BLaER1 treated with 17β-estradiol and CSF1 and Interleukin-3, amounts not matched to agents 10 nM and 100 nM (cell line): ENCODE measurements around the gene SLC25A25.

Source experiments
- H3K27ac ChIP-seq, 11 experiments: shearing (Covaris generic); formaldehyde crosslinking; 2 replicates each; pipeline ENCODE4 v1.8.1; 2022
- H3K27me3 ChIP-seq, 11 experiments: shearing (Covaris generic); formaldehyde crosslinking; 2 replicates each; pipeline ENCODE4 v1.8.1; 2022
- H3K36me3 ChIP-seq, 11 experiments: shearing (Covaris generic); formaldehyde crosslinking; 2 replicates each; pipeline ENCODE4 v1.8.1; 2022
- H3K4me1 ChIP-seq, 10 experiments: shearing (Covaris generic); formaldehyde crosslinking; 2 replicates each; pipeline ENCODE4 v1.8.1; 2022
- H3K4me2 ChIP-seq, 11 experiments: shearing (Covaris generic); formaldehyde crosslinking; 2 replicates each; pipeline ENCODE4 v1.8.1; 2022
- H3K4me3 ChIP-seq, 10 experiments: shearing (Covaris generic); formaldehyde crosslinking; 2 replicates each; pipeline ENCODE4 v1.8.1; 2022
- H3K9ac ChIP-seq, 11 experiments: shearing (Covaris generic); formaldehyde crosslinking; 2 replicates each; pipeline ENCODE4 v1.8.1; 2022
- H3K9me3 ChIP-seq, 11 experiments: shearing (Covaris generic); formaldehyde crosslinking; replicated peaks in 1 of 11; 2 replicates each; pipeline ENCODE4 v1.8.1; 2022
- H4K20me1 ChIP-seq, 11 experiments: shearing (Covaris generic); formaldehyde crosslinking; 2 replicates each; pipeline ENCODE4 v1.8.1; 2022
- Cebpa-rat ChIP-seq, 11 experiments: shearing (Covaris generic); IDR thresholded peaks; 2 replicates each; pipeline ENCODE4 v1.8.1; 2022

The SLC25A25 gene

DNA sequence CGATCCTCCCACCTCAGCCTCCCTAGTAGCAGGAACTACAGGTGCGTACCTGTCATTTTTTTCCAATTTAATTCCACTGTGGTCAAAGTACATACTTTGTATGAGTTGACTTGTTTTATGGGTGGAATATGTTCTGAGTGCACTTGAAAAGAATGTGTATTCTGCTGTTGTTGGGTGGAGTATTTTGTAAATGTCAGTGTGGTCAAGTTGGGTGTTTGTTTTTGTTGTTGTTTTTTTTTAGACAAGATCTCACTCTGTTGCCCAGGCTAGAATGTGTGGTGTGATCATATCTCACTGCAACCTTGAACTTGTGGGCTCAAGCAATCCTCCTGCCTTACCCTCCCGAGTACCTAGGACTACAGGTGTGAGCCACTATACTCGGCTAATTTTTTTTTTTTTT is 17.9 kb downstream of the SLC25A25 start:
- H3K4me2 ChIP-seq: no peak overlapping the region
- no peak for TF ChIP-seq Cebpa-rat (IDR thresholded peaks at IDR 0.05)
- H3K36me3 ChIP-seq: peaks cover 9 to 77% (median 37%) of the 10 kb centered on the region in 11 experiments; a peak in 21 of 22 replicates
- no peak overlapping the region for H3K4me3 ChIP-seq
- H3K27ac ChIP-seq: no peak overlapping the region
- no peaks in the 10 kb centered on the region for H3K27me3 ChIP-seq
- H4K20me1 ChIP-seq: peaks cover 38 to 100% (median 96%) of the 10 kb centered on the region in 11 experiments; a peak in 21 of 22 replicates
- H3K9me3 ChIP-seq: no peaks in the 10 kb centered on the region
- H3K4me1 ChIP-seq: peaks cover 44 to 63% (median 57%) of the 10 kb centered on the region in 10 experiments
- H3K9ac ChIP-seq: no peak overlapping the region

DNA sequence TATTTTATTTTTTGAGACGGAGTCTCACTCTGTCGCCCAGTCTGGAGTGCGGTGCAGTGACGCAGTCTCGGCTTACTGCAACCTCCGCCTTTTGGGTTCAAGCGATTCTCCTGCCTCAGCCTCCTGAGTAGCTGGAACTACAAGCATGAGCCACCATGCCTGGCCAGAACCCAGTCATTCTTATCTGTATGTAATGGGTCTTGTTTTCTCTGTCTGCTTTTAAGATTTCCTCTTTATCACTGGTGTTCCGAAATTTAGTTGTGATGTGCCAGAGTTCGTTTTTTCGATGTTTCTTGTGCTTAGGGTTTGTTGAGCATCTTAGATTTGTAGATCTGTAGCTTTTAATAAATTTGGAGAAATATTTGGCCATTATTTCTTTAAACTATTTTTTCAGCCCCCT is 19.2 kb downstream of the SLC25A25 start:
- Histone ChIP-seq H3K27ac (no peak overlapping the region), H3K27me3 (no peaks in the 10 kb centered on the region), H3K9ac (no peak overlapping the region; a peak in 2 of 22 replicates), H3K4me3 (no peak overlapping the region), H3K36me3 (peaks cover 9 to 73% (median 37%) of the 10 kb centered on the region in 11 experiments; a peak in 21 of 22 replicates), H3K4me1 (peaks cover 44 to 63% (median 57%) of the 10 kb centered on the region in 10 experiments), H3K9me3 (no peaks in the 10 kb centered on the region), H3K4me2 (peak overlapping the region; percentile 48 to 72 (median 58); a peak in 11 of 22 replicates), H4K20me1 (peaks cover 46 to 100% (median 96%) of the 10 kb centered on the region in 11 experiments; a peak in 21 of 22 replicates)
- TF ChIP-seq Cebpa-rat (IDR thresholded peaks at IDR 0.05): no peak

DNA sequence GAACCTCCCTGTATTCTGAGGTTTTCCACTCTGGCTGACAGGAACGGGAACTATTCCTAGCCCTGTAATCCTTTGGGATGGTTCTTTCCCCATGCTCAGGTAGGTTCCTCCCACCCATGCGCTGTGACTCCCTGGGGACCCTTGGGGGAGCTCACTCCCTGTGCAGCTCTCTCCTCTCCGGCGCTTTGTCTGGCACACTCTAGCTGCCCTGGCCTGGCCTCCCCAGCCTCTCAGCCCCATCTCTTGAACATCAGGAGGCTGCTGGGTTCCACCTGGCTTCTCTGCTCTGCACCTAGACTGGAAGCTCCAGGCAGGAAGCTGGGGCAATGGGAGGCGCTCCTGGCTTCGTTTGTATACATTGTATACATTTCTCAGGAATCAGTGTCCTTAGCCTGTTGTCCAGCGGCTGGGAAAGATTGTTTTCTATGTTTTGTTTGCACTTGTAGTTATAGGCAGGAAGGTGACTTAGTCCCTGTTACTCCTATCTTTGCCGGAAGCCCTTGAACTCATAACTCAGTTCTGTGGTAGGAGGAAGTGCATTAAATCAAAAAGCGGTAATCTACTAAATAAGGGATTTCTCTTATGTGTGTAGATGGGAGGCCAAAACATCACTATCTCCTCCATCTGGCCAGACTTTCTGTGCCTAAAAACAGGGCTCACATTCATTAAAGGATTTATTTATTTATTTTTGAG is 20.4 kb downstream of the SLC25A25 start:
- Histone ChIP-seq H3K27ac (peak overlapping the region in 1 of 11 experiments; percentile 6; a peak in 1 of 22 replicates), H3K4me3 (no peak overlapping the region), H4K20me1 (peaks cover 57 to 100% (median 98%) of the 10 kb centered on the region in 11 experiments; a peak in 21 of 22 replicates), H3K4me1 (peaks cover 52 to 68% (median 64%) of the 10 kb centered on the region in 10 experiments), H3K9me3 (no peaks in the 10 kb centered on the region), H3K36me3 (peaks cover 9 to 71% (median 35%) of the 10 kb centered on the region in 11 experiments; a peak in 21 of 22 replicates), H3K4me2 (peak overlapping the region; percentile 48 to 72 (median 58)), H3K9ac (peak overlapping the region in 2 of 11 experiments; percentile 5 to 15; a peak in 2 of 22 replicates), H3K27me3 (no peaks in the 10 kb centered on the region)
- no peak for TF ChIP-seq Cebpa-rat (IDR thresholded peaks at IDR 0.05)

DNA sequence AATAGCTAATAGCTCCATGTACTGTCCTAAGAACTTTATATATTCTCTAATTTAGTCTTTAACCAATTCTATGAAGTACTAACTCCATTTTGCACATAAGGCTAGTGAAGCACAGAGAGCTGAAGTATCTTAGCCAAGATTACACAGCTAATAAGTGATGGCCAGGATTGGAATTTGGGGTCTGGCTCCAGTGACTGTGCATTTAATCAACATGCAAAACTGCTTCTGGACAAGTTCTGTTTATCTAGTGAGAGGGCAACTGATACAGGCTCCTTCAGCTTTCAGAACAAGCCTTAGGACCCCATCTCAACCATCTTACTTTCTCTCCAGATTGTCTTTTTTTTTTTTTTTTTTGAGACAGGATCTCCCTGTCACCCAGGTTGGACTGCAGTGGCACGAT is 21.3 kb downstream of the SLC25A25 start:
- H4K20me1 ChIP-seq: peaks cover 53 to 100% (median 96%) of the 10 kb centered on the region in 11 experiments; a peak in 21 of 22 replicates
- H3K27me3 ChIP-seq: no peaks in the 10 kb centered on the region
- peaks cover 9 to 68% (median 33%) of the 10 kb centered on the region in 11 experiments; a peak in 21 of 22 replicates for H3K36me3 ChIP-seq
- no peak overlapping the region for H3K4me3 ChIP-seq
- H3K4me2 ChIP-seq: peak overlapping the region in 7 of 11 experiments; percentile 3 to 72 (median 48); a peak in 9 of 22 replicates
- no peak overlapping the region for H3K27ac ChIP-seq
- peaks cover 61 to 73% (median 68%) of the 10 kb centered on the region in 10 experiments for H3K4me1 ChIP-seq
- H3K9ac ChIP-seq: no peak overlapping the region
- no peak for TF ChIP-seq Cebpa-rat (IDR thresholded peaks at IDR 0.05)
- no peaks in the 10 kb centered on the region for H3K9me3 ChIP-seq

DNA sequence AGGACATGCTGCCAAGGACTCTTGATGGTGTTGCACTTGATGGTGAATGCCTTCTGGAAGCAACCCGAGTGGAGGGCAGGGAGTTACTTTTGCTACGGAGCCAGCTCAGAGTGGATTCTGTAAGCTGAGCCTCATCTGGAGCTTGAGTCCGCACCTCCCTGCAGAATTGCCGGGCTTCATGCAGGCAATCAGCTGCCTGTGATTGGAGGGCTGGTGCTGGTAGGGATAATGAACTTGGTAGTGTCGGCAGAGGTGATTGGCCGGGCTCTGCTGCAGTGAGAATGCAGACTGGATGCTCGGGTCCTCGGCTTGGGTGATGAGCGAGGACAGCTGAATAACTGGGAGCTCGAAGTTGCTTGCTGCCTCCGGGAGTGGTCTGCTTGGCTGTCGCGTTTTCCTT is 23.1 kb downstream of the SLC25A25 start:
- Histone ChIP-seq H3K4me1 (peaks cover 78 to 91% (median 85%) of the 10 kb centered on the region in 10 experiments), H3K4me3 (no peak overlapping the region), H3K9ac (peak overlapping the region in 8 of 11 experiments; percentile 8 to 84 (median 64); a peak in 11 of 22 replicates)

DNA sequence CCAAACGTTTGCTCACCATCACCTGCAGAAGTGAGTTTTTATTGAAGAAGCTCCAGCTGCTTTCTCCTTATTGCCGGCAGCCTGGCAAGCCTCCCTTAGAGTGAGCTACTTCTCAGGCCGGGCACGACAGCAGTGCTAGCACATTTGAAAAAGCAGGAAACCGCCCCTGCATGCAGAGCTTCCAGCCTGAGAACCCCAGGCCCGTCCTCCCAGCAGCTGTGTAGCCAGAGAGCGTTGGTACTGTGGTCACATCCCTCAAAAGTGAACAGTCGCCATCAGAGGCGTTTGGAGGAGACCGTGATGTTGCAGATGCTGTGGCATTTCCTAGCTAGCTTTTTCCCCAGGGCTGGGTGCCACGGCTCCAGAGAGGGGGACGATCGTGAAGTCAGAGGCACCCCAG is 23.5 kb downstream of the SLC25A25 start:
- peak overlapping the region; percentile 58 to 84 (median 67); a peak in 19 of 22 replicates for H3K9ac ChIP-seq

More for the DNA sequence above, 23.1 kb downstream of the SLC25A25 start:
- Histone ChIP-seq H3K36me3 (peaks cover under 1 to 63% (median 23%) of the 10 kb centered on the region in 11 experiments; a peak in 19 of 22 replicates), H4K20me1 (peaks cover 51 to 100% (median 93%) of the 10 kb centered on the region in 11 experiments; a peak in 21 of 22 replicates), H3K9me3 (no peaks in the 10 kb centered on the region), H3K4me2 (peak overlapping the region; percentile 70 to 94 (median 87)), H3K27me3 (no peaks in the 10 kb centered on the region), H3K27ac (peak overlapping the region in 3 of 11 experiments; percentile 6 to 76 (median 72); a peak in 3 of 22 replicates)
- no peak for TF ChIP-seq Cebpa-rat (IDR thresholded peaks at IDR 0.05)

DNA sequence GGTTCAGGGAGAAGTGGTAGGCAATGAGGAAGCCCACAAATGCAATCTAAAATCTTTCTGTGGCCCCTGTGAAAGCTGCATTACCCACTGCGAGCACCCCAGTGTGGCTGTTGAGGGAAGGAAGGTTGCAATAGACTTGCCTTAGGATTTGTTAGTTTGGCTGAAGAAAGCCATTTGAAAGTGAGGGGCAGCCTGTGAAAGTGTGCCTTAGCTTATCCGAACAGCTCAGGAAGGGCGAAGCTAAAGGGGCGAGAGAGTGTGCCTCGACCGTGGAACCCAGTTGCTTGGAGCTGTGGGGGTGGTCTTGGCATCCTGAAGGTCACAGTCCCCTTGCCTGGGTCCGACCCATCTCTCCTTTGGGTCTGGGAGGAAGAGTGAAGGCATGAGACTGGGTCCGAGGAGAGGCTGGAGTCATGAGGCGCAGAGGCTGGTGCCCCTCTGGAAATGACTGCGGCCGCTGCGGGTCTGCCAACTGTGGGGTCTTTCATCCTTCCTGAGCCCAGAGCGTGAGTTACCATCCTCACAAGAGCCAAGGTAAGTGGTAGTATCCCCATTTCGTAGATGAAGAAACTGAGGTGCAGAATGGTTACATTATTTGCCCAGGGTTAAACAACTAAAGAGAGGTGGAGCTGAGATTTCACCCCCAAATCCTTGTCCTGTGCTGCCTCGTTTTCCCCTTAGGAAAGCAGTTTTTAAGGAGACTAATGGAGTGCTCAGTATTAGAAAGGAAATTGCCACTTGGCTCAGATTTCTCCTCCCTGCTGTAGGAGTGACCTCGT is 24.4 kb downstream of the SLC25A25 start:
- no peak for TF ChIP-seq Cebpa-rat (IDR thresholded peaks at IDR 0.05)
- peak overlapping the region; percentile 51 to 96 (median 76); a peak in 20 of 22 replicates for H3K27ac ChIP-seq
- no peaks in the 10 kb centered on the region for H3K9me3 ChIP-seq
- peak overlapping the region; percentile 58 to 84 (median 67); a peak in 21 of 22 replicates for H3K9ac ChIP-seq
- H4K20me1 ChIP-seq: peaks cover 62 to 100% (median 93%) of the 10 kb centered on the region in 11 experiments; a peak in 21 of 22 replicates
- H3K27me3 ChIP-seq: no peaks in the 10 kb centered on the region
- peak overlapping the region; percentile 70 to 94 (median 87) for H3K4me2 ChIP-seq
- peak overlapping the region in 1 of 10 experiments; percentile 10; a peak in 4 of 20 replicates for H3K4me3 ChIP-seq
- H3K36me3 ChIP-seq: peaks cover 0 to 64% (median 23%) of the 10 kb centered on the region in 11 experiments; a peak in 16 of 22 replicates
- H3K4me1 ChIP-seq: peaks cover 88 to 99% (median 93%) of the 10 kb centered on the region in 10 experiments

More for the DNA sequence above, 23.5 kb downstream of the SLC25A25 start:
- no peaks in the 10 kb centered on the region for H3K9me3 ChIP-seq
- H3K36me3 ChIP-seq: peaks cover 0 to 63% (median 19%) of the 10 kb centered on the region in 11 experiments; a peak in 18 of 22 replicates
- H3K4me3 ChIP-seq: no peak overlapping the region
- peak overlapping the region; percentile 51 to 96 (median 76); a peak in 19 of 22 replicates for H3K27ac ChIP-seq
- TF ChIP-seq Cebpa-rat (IDR thresholded peaks at IDR 0.05): no peak
- peaks cover 54 to 100% (median 93%) of the 10 kb centered on the region in 11 experiments; a peak in 21 of 22 replicates for H4K20me1 ChIP-seq
- H3K27me3 ChIP-seq: no peaks in the 10 kb centered on the region
- H3K4me2 ChIP-seq: peak overlapping the region; percentile 70 to 94 (median 87)
- peaks cover 82 to 95% (median 88%) of the 10 kb centered on the region in 10 experiments for H3K4me1 ChIP-seq

DNA sequence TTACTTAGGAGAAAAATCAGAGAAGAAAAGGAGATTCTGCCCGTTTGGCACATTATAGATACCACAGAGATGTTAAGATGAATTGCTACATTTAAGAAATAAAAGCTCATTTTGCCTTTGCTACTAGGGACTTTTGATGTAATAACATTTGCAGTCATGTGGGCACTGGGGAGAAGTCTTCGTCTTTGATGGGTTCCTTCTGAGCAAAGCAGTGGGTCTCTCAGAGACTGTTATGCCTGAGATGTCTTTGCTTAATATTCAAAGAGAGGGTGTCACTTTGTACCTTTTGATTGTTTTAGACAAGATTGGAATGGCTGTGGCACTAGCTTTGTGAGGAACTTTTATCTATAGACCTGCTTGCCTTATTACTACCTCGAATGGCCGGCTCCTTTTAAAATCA is 25.0 kb downstream of the SLC25A25 start:
- peak overlapping the region in 6 of 10 experiments; percentile 2 to 53 (median 36); a peak in 9 of 20 replicates for H3K4me3 ChIP-seq
- H3K4me2 ChIP-seq: peak overlapping the region; percentile 70 to 94 (median 87)
- peak overlapping the region; percentile 58 to 84 (median 67) for H3K9ac ChIP-seq
- H3K27me3 ChIP-seq: no peaks in the 10 kb centered on the region
- H3K4me1 ChIP-seq: peaks cover 88 to 99% (median 93%) of the 10 kb centered on the region in 10 experiments
- H3K9me3 ChIP-seq: no peaks in the 10 kb centered on the region
- peaks cover 63 to 100% (median 93%) of the 10 kb centered on the region in 11 experiments; a peak in 21 of 22 replicates for H4K20me1 ChIP-seq
- peak overlapping the region; percentile 51 to 96 (median 76) for H3K27ac ChIP-seq
- peaks cover 0 to 61% (median 22%) of the 10 kb centered on the region in 11 experiments; a peak in 16 of 22 replicates for H3K36me3 ChIP-seq
- no peak for TF ChIP-seq Cebpa-rat (IDR thresholded peaks at IDR 0.05)
